Esophagus squamous epithelium (tissue), 5 donors: ENCODE measurements around the gene CARD14. TPM values are rescaled to one million over a fixed set of nuclear protein-coding genes. Genes with fewer than 3 reads are reported as not detected.

Experiments used
- DNase-seq: peaks from one replicate; lab custom pipeline; 2025; lab: John Stamatoyannopoulos, UW
- H3K27ac ChIP-seq, 4 donors: fragments of 200-600 bp; sonication (generic); one replicate each; pipeline ENCODE4 v1.5.1; 2016 to 2019; ENCODE audit warnings: mild to moderate bottlenecking in 1 of 4
- H3K27me3 ChIP-seq, 4 donors: fragments of 200-600 bp; sonication (generic); 1 replicate in 3 of 4; 2 replicates in 1 of 4; pipeline versions ENCODE4 v1.5.1 to v1.6.0; 2017 to 2021; ENCODE audit warnings: antibody characterized with exemption in 1 of 4
- H3K36me3 ChIP-seq, 3 donors: fragments of 200-600 bp; sonication (generic); one replicate each; pipeline ENCODE4 v1.5.1; 2016 to 2019
- H3K4me1 ChIP-seq, 3 donors: fragments of 200-600 bp; sonication (generic); one replicate each; pipeline ENCODE4 v1.5.1; 2017 to 2019
- H3K4me3 ChIP-seq, 4 donors: fragments of 200-600 bp; sonication (generic); 1 replicate in 3 of 4; 2 replicates in 1 of 4; pipeline ENCODE4 v1.5.1; 2016 to 2019; ENCODE audit warnings: mild to moderate bottlenecking in 2 of 4, moderate library complexity in 1 of 4
- H3K9me3 ChIP-seq, 3 donors: fragments of 200-600 bp; sonication (generic); one replicate each; pipeline ENCODE4 v1.5.1; 2016 to 2019
- POLR2A ChIP-seq, 4 donors: fragments of 450-650 bp; IDR thresholded peaks; one replicate each; pipeline ENCODE4 v1.6.1; 2017; ENCODE audit warnings: antibody characterized with exemption in 4 of 4, mild to moderate bottlenecking in 4 of 4, moderate library complexity in 3 of 4
- WGBS, 2 donors: methylation state at CpG; one replicate each; pipeline ENCODE4 v1.1.5; 2018; 5-methylcytosine and 5-hydroxymethylcytosine counted together
- intact Hi-C: fragments of 100-400 bp; cut with DNase I; formaldehyde crosslinking; loops from one replicate; pipeline ENCODE4 v1.15.0; 2022
- total RNA-seq, 4 donors: library from RNA; depleted of rRNA; stranded (reverse); fragments of >200 nt; gene quantifications; one replicate each; pipeline ENCODE4 v1.1.0, GENCODE V29; 2016
- TF ChIP-seq, protein P1 (sequence below), 6 experiments: fragments of 450-650 bp in 4 of 6; fragments of 200-600 bp in 2 of 6; sonication (generic) in 2 of 6; IDR thresholded peaks; one replicate each; pipeline ENCODE4 v1.5.1; 2016 to 2019; ENCODE audit warnings: antibody characterized with exemption in 6 of 6, mild to moderate bottlenecking in 4 of 6, moderate library complexity in 4 of 6
- donor health status: DM: yes; HTN: yes; CAD: no.

Gene CARD14
- total RNA-seq, 4 donors from 2014 or later, result 13.0 to 54.3 (median 27.6) TPM

DNA sequence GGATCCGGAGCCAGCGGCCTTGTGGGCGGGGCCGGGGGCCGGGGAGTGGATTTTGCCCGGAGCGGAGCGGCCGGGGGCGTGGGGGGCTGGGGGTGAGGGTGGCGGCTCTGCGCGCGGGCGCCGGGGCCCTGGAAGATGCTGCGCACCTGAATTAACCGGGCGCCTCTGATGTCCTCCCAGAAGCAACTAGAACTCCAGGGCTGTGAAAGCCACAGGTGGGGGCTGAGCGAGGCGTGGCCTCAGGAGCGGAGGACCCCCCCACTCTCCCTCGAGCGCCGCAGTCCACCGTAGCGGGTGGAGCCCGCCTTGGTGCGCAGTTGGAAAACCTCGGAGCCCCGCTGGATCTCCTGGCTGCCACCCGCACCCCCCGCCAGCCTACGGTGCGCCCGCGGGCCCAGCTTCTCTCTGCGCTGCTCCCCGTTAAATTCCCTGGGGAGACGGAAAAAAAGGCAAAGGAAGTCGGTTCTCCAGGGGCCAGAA is 50.9 kb downstream of the CARD14 start:
- H3K36me3 ChIP-seq, result peaks cover 0 to 35% (median 0%) of the 10 kb centered on the region in 3 donors
- peak overlapping the region; percentile 81 to 91 (median 86) for H3K27ac ChIP-seq
- 1% methylated on average over 15 of the region's 41 CpGs; no CpG with 5 or more reads in 1 of the 2 donors for WGBS, 2 donors
- DNase-seq, result no peak
- peak overlapping the region; percentile 77 to 99 (median 90) for H3K4me3 ChIP-seq
- intact Hi-C loops, result no loop called here
- no peak for TF ChIP-seq POLR2A (IDR thresholded peaks at IDR 0.05)
- H3K4me1 ChIP-seq, result peaks cover 10 to 54% (median 26%) of the 10 kb centered on the region in 3 donors
- no peaks in the 10 kb centered on the region for H3K9me3 ChIP-seq
- no peaks in the 10 kb centered on the region for H3K27me3 ChIP-seq

DNA sequence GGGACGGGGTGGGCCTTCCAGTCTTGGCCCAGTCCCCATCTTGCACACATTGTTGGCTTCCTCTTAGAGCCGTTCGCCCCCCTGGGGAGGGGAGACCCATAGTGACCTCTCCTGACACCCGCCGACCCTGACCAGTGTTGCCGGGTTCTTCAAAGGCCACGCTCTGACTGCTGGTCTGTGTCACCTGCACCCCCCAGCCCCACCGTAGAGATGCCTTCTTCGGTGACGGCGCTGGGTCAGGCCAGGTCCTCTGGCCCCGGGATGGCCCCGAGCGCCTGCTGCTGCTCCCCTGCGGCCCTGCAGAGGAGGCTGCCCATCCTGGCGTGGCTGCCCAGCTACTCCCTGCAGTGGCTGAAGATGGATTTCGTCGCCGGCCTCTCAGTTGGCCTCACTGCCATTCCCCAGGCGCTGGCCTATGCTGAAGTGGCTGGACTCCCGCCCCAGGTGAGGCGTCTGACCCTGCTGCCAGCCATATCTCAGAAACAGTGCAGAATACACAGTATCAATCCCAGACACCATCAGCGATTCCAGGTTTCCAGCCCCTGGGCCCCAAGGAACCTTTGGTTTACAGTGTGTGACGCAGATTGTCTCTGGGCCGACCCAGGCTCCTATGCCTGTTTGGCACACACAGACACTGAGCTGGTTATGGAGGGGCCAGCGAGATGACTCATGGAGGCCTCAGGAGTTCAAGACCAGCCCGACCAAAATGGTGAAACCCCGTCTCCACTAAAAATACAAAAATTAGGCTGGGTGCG is 51.7 kb downstream of the CARD14 start:
- no peaks in the 10 kb centered on the region for H3K9me3 ChIP-seq
- peak overlapping the region in 3 of 4 donors; percentile 77 to 96 (median 85) for H3K4me3 ChIP-seq
- no peak for DNase-seq
- H3K36me3 ChIP-seq, result peaks cover 0 to 32% (median 0%) of the 10 kb centered on the region in 3 donors
- TF ChIP-seq, protein P1, sequence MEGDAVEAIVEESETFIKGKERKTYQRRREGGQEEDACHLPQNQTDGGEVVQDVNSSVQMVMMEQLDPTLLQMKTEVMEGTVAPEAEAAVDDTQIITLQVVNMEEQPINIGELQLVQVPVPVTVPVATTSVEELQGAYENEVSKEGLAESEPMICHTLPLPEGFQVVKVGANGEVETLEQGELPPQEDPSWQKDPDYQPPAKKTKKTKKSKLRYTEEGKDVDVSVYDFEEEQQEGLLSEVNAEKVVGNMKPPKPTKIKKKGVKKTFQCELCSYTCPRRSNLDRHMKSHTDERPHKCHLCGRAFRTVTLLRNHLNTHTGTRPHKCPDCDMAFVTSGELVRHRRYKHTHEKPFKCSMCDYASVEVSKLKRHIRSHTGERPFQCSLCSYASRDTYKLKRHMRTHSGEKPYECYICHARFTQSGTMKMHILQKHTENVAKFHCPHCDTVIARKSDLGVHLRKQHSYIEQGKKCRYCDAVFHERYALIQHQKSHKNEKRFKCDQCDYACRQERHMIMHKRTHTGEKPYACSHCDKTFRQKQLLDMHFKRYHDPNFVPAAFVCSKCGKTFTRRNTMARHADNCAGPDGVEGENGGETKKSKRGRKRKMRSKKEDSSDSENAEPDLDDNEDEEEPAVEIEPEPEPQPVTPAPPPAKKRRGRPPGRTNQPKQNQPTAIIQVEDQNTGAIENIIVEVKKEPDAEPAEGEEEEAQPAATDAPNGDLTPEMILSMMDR (IDR thresholded peaks at IDR 0.05), result no peak
- TF ChIP-seq POLR2A (IDR thresholded peaks at IDR 0.05), result no peak
- WGBS, 2 donors, result 81 to 87% methylated on average over 9 to 14 of the region's 29 CpGs
- H3K27me3 ChIP-seq, result no peaks in the 10 kb centered on the region
- peak overlapping the region in 2 of 4 donors; percentile 85 to 87 for H3K27ac ChIP-seq
- peaks cover 10 to 54% (median 26%) of the 10 kb centered on the region in 3 donors for H3K4me1 ChIP-seq
- intact Hi-C loops, result no loop called here

DNA sequence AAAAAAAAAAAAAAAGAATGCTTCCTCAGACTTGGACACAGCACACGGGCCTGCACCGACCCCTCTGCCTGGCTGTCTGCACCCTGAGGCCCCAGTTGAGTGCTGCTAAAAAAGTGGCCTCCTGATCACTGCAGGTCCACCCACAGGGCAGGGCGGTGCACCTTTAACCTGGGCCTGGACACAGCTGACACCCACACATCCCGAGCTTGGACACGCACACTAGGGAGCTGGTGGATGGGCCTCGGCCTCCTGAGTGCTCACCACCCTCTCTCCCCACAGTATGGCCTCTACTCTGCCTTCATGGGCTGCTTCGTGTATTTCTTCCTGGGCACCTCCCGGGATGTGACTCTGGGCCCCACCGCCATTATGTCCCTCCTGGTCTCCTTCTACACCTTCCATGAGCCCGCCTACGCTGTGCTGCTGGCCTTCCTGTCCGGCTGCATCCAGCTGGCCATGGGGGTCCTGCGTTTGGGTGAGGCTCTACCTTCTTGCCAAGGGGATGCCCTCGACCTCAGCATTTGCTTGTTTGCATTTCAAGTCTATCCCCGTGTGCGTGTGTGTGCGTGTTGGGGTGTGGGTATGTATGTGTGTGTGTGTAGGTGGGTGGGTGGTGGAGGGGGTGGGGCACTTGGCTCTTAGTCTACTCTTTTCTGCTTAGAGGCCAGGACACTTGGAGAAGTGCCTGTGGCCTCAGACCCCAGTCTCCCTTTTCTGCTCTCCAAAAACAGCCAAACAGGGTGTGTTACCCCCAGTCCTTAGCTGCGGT is 52.7 kb downstream of the CARD14 start:
- no peaks in the 10 kb centered on the region for H3K9me3 ChIP-seq
- intact Hi-C loops, result no loop called here
- H3K27me3 ChIP-seq, result no peaks in the 10 kb centered on the region
- no peak overlapping the region for H3K27ac ChIP-seq
- TF ChIP-seq, protein P1 (IDR thresholded peaks at IDR 0.05), result no peak
- no peak for TF ChIP-seq POLR2A (IDR thresholded peaks at IDR 0.05)
- no peak overlapping the region for H3K4me3 ChIP-seq
- WGBS, 2 donors, result 90 to 91% methylated on average over 15 to 18 of the region's 18 CpGs
- H3K4me1 ChIP-seq, result peaks cover 10 to 52% (median 26%) of the 10 kb centered on the region in 3 donors
- DNase-seq, result no peak
- H3K36me3 ChIP-seq, result peaks cover 0 to 30% (median 0%) of the 10 kb centered on the region in 3 donors

DNA sequence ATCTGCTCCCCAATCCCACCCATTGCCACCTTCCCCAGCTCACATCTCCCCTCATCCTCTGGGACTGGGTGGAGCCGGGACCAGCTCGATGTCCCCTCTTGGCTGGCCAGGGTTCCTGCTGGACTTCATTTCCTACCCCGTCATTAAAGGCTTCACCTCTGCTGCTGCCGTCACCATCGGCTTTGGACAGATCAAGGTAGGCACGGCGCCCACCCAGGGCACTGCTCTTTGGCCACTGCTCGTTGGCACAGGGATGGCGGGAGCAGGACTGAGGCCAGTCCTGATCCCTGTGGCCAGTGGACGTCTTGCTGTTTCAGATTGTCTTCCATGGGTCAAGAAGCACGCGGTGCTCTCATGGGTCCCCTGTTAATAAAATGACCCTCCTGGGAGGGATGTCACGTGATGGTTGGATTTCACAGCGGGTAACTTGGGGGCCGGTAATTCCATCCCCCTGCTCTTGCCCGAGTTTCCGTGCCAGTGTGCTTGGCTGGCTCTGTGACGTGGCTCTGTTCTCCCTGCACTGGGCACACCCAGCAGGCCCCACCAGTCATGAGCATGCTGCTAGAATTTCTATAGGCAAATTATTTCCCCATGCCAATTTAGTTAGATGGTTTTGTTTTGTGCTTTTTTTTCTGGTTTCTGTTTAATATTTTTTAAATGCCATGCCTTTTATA is 53.4 kb downstream of the CARD14 start:
- H3K4me3 ChIP-seq, result no peak overlapping the region

More for the DNA sequence above, 53.4 kb downstream of the CARD14 start:
- intact Hi-C loops, result no loop called here
- Histone ChIP-seq H3K27ac (no peak overlapping the region), H3K27me3 (no peaks in the 10 kb centered on the region), H3K9me3 (no peaks in the 10 kb centered on the region), H3K4me1 (peaks cover 10 to 45% (median 26%) of the 10 kb centered on the region in 3 donors), H3K36me3 (peaks cover 0 to 30% (median 0%) of the 10 kb centered on the region in 3 donors)
- 81 to 90% methylated on average over 8 to 13 of the region's 18 CpGs for WGBS, 2 donors
- TF ChIP-seq, protein P1 (IDR thresholded peaks at IDR 0.05), result no peak
- no peak for TF ChIP-seq POLR2A (IDR thresholded peaks at IDR 0.05)
- no peak for DNase-seq
